ENCODE data around the gene WDR7.
"Not testable (repeated sequence)": the region's sequence is repeated elsewhere in the genome, so short reads cannot be mapped to it uniquely, and the experiment has no call there.

WDR7 gene

GRCh38 chr18:56654280-56654679 lies 3.1 kb downstream of the WDR7 start:
- not testable (repeated sequence) for H3K27ac ChIP-seq (ENCODE audit: low read depth, low read length); H3K4me3 ChIP-seq (ENCODE audit: low read depth in 1 of 2, low read length in 2 of 2); H3K36me3 ChIP-seq (ENCODE audit: control insufficient read depth in 1 of 2, insufficient read depth in 2 of 2, low read length in 2 of 2); H3K9me3 ChIP-seq (ENCODE audit: control insufficient read depth in 1 of 2, low read length in 2 of 2); H3K9ac ChIP-seq (ENCODE audit: low read depth in 1 of 2, low read length in 2 of 2); H3K27me3 ChIP-seq (ENCODE audit: control insufficient read depth in 1 of 2, insufficient read depth in 2 of 2, low read length in 2 of 2)
- H3K4me1 ChIP-seq (ENCODE audit: control insufficient read depth in 1 of 2, insufficient read depth in 2 of 2, low read length in 2 of 2): peaks cover 7 to 20% of the 10 kb centered on the region in 2 donors

- no peak overlapping the region for H3K4me3 ChIP-seq (ENCODE audit: low read depth in 1 of 2, low read length in 2 of 2)
- H3K27ac ChIP-seq (ENCODE audit: low read depth, low read length): no peak overlapping the region
- H3K27me3 ChIP-seq (ENCODE audit: control insufficient read depth in 1 of 2, insufficient read depth in 2 of 2, low read length in 2 of 2): no peaks in the 10 kb centered on the region
- H3K4me1 ChIP-seq (ENCODE audit: control insufficient read depth in 1 of 2, insufficient read depth in 2 of 2, low read length in 2 of 2): peaks cover 0 to 14% of the 10 kb centered on the region in 2 donors
- H3K9ac ChIP-seq (ENCODE audit: low read depth in 1 of 2, low read length in 2 of 2): no peak overlapping the region
- H3K9me3 ChIP-seq (ENCODE audit: control insufficient read depth in 1 of 2, low read length in 2 of 2): no peaks in the 10 kb centered on the region
- H3K36me3 ChIP-seq (ENCODE audit: control insufficient read depth in 1 of 2, insufficient read depth in 2 of 2, low read length in 2 of 2): no peaks in the 10 kb centered on the region
Observed at GRCh38 chr18:56658261-56658660, 7.1 kb downstream of the WDR7 start.

GRCh38 chr18:56659111-56659510 lies 8.0 kb downstream of the WDR7 start:
- H3K9ac ChIP-seq (ENCODE audit: low read depth in 1 of 2, low read length in 2 of 2): no peak overlapping the region
- peaks cover 0 to 14% of the 10 kb centered on the region in 2 donors for H3K4me1 ChIP-seq (ENCODE audit: control insufficient read depth in 1 of 2, insufficient read depth in 2 of 2, low read length in 2 of 2)
- no peaks in the 10 kb centered on the region for H3K36me3 ChIP-seq (ENCODE audit: control insufficient read depth in 1 of 2, insufficient read depth in 2 of 2, low read length in 2 of 2)
- no peaks in the 10 kb centered on the region for H3K9me3 ChIP-seq (ENCODE audit: control insufficient read depth in 1 of 2, low read length in 2 of 2)
- H3K4me3 ChIP-seq (ENCODE audit: low read depth in 1 of 2, low read length in 2 of 2): no peak overlapping the region
- H3K27ac ChIP-seq (ENCODE audit: low read depth, low read length): no peak overlapping the region
- H3K27me3 ChIP-seq (ENCODE audit: control insufficient read depth in 1 of 2, insufficient read depth in 2 of 2, low read length in 2 of 2): no peaks in the 10 kb centered on the region

- Histone ChIP-seq H3K36me3 (ENCODE audit: control insufficient read depth in 1 of 2, insufficient read depth in 2 of 2, low read length in 2 of 2) (no peaks in the 10 kb centered on the region), H3K27ac (ENCODE audit: low read depth, low read length) (no peak overlapping the region), H3K27me3 (ENCODE audit: control insufficient read depth in 1 of 2, insufficient read depth in 2 of 2, low read length in 2 of 2) (no peaks in the 10 kb centered on the region), H3K4me3 (ENCODE audit: low read depth in 1 of 2, low read length in 2 of 2) (no peak overlapping the region), H3K4me1 (ENCODE audit: control insufficient read depth in 1 of 2, insufficient read depth in 2 of 2, low read length in 2 of 2) (peaks cover 0 to 14% of the 10 kb centered on the region in 2 donors), H3K9me3 (ENCODE audit: control insufficient read depth in 1 of 2, low read length in 2 of 2) (no peaks in the 10 kb centered on the region), H3K9ac (ENCODE audit: low read depth in 1 of 2, low read length in 2 of 2) (no peak overlapping the region)
Observed at GRCh38 chr18:56660655-56661054, 9.5 kb downstream of the WDR7 start.

GRCh38 chr18:56661360-56662062 lies 10.4 kb downstream of the WDR7 start:
- H3K4me3 ChIP-seq (ENCODE audit: low read depth in 1 of 2, low read length in 2 of 2): no peak overlapping the region
- H3K27ac ChIP-seq (ENCODE audit: low read depth, low read length): no peak overlapping the region
- peaks cover 0 to 14% of the 10 kb centered on the region in 2 donors for H3K4me1 ChIP-seq (ENCODE audit: control insufficient read depth in 1 of 2, insufficient read depth in 2 of 2, low read length in 2 of 2)
- H3K9ac ChIP-seq (ENCODE audit: low read depth in 1 of 2, low read length in 2 of 2): no peak overlapping the region
- H3K9me3 ChIP-seq (ENCODE audit: control insufficient read depth in 1 of 2, low read length in 2 of 2): no peaks in the 10 kb centered on the region
- H3K36me3 ChIP-seq (ENCODE audit: control insufficient read depth in 1 of 2, insufficient read depth in 2 of 2, low read length in 2 of 2): no peaks in the 10 kb centered on the region
- no peaks in the 10 kb centered on the region for H3K27me3 ChIP-seq (ENCODE audit: control insufficient read depth in 1 of 2, insufficient read depth in 2 of 2, low read length in 2 of 2)

GRCh38 chr18:56662063-56662408 lies 10.9 kb downstream of the WDR7 start:
- Histone ChIP-seq H3K9ac (ENCODE audit: low read depth in 1 of 2, low read length in 2 of 2) (no peak overlapping the region), H3K4me3 (ENCODE audit: low read depth in 1 of 2, low read length in 2 of 2) (no peak overlapping the region), H3K4me1 (ENCODE audit: control insufficient read depth in 1 of 2, insufficient read depth in 2 of 2, low read length in 2 of 2) (peaks cover 0 to 14% of the 10 kb centered on the region in 2 donors), H3K36me3 (ENCODE audit: control insufficient read depth in 1 of 2, insufficient read depth in 2 of 2, low read length in 2 of 2) (no peaks in the 10 kb centered on the region), H3K27me3 (ENCODE audit: control insufficient read depth in 1 of 2, insufficient read depth in 2 of 2, low read length in 2 of 2) (no peaks in the 10 kb centered on the region), H3K27ac (ENCODE audit: low read depth, low read length) (no peak overlapping the region), H3K9me3 (ENCODE audit: control insufficient read depth in 1 of 2, low read length in 2 of 2) (no peaks in the 10 kb centered on the region)

GRCh38 chr18:56662502-56662901 lies 11.3 kb downstream of the WDR7 start:
- peaks cover 0 to 14% of the 10 kb centered on the region in 2 donors for H3K4me1 ChIP-seq (ENCODE audit: control insufficient read depth in 1 of 2, insufficient read depth in 2 of 2, low read length in 2 of 2)
- no peak overlapping the region for H3K27ac ChIP-seq (ENCODE audit: low read depth, low read length)
- no peak overlapping the region for H3K9ac ChIP-seq (ENCODE audit: low read depth in 1 of 2, low read length in 2 of 2)
- H3K27me3 ChIP-seq (ENCODE audit: control insufficient read depth in 1 of 2, insufficient read depth in 2 of 2, low read length in 2 of 2): no peaks in the 10 kb centered on the region
- no peaks in the 10 kb centered on the region for H3K36me3 ChIP-seq (ENCODE audit: control insufficient read depth in 1 of 2, insufficient read depth in 2 of 2, low read length in 2 of 2)
- H3K9me3 ChIP-seq (ENCODE audit: control insufficient read depth in 1 of 2, low read length in 2 of 2): no peaks in the 10 kb centered on the region
- H3K4me3 ChIP-seq (ENCODE audit: low read depth in 1 of 2, low read length in 2 of 2): no peak overlapping the region

GRCh38 chr18:56662902-56663301 lies 11.7 kb downstream of the WDR7 start:
- Histone ChIP-seq H3K27me3 (ENCODE audit: control insufficient read depth in 1 of 2, insufficient read depth in 2 of 2, low read length in 2 of 2) (no peaks in the 10 kb centered on the region), H3K27ac (ENCODE audit: low read depth, low read length) (no peak overlapping the region), H3K9ac (ENCODE audit: low read depth in 1 of 2, low read length in 2 of 2) (no peak overlapping the region), H3K4me3 (ENCODE audit: low read depth in 1 of 2, low read length in 2 of 2) (no peak overlapping the region), H3K4me1 (ENCODE audit: control insufficient read depth in 1 of 2, insufficient read depth in 2 of 2, low read length in 2 of 2) (peaks cover 0 to 14% of the 10 kb centered on the region in 2 donors), H3K36me3 (ENCODE audit: control insufficient read depth in 1 of 2, insufficient read depth in 2 of 2, low read length in 2 of 2) (no peaks in the 10 kb centered on the region), H3K9me3 (ENCODE audit: control insufficient read depth in 1 of 2, low read length in 2 of 2) (no peaks in the 10 kb centered on the region)

- no peaks in the 10 kb centered on the region for H3K4me1 ChIP-seq (ENCODE audit: control insufficient read depth in 1 of 2, insufficient read depth in 2 of 2, low read length in 2 of 2)
- no peaks in the 10 kb centered on the region for H3K27me3 ChIP-seq (ENCODE audit: control insufficient read depth in 1 of 2, insufficient read depth in 2 of 2, low read length in 2 of 2)
- no peak overlapping the region for H3K4me3 ChIP-seq (ENCODE audit: low read depth in 1 of 2, low read length in 2 of 2)
- no peak overlapping the region for H3K9ac ChIP-seq (ENCODE audit: low read depth in 1 of 2, low read length in 2 of 2)
- no peaks in the 10 kb centered on the region for H3K9me3 ChIP-seq (ENCODE audit: control insufficient read depth in 1 of 2, low read length in 2 of 2)
- no peak overlapping the region for H3K27ac ChIP-seq (ENCODE audit: low read depth, low read length)
- peaks cover 0 to 3% of the 10 kb centered on the region in 2 donors for H3K36me3 ChIP-seq (ENCODE audit: control insufficient read depth in 1 of 2, insufficient read depth in 2 of 2, low read length in 2 of 2)
Observed at GRCh38 chr18:56672391-56672790, 21.2 kb downstream of the WDR7 start.

- H3K4me1 ChIP-seq (ENCODE audit: control insufficient read depth in 1 of 2, insufficient read depth in 2 of 2, low read length in 2 of 2): no peaks in the 10 kb centered on the region
- peaks cover 0 to 3% of the 10 kb centered on the region in 2 donors for H3K36me3 ChIP-seq (ENCODE audit: control insufficient read depth in 1 of 2, insufficient read depth in 2 of 2, low read length in 2 of 2)
- H3K9me3 ChIP-seq (ENCODE audit: control insufficient read depth in 1 of 2, low read length in 2 of 2): no peaks in the 10 kb centered on the region
- H3K9ac ChIP-seq (ENCODE audit: low read depth in 1 of 2, low read length in 2 of 2): no peak overlapping the region
- no peak overlapping the region for H3K4me3 ChIP-seq (ENCODE audit: low read depth in 1 of 2, low read length in 2 of 2)
- H3K27ac ChIP-seq (ENCODE audit: low read depth, low read length): no peak overlapping the region
- no peaks in the 10 kb centered on the region for H3K27me3 ChIP-seq (ENCODE audit: control insufficient read depth in 1 of 2, insufficient read depth in 2 of 2, low read length in 2 of 2)
Observed at GRCh38 chr18:56672981-56673380, 21.8 kb downstream of the WDR7 start.
